HS-5 (cell line): ENCODE data around the gene CCDC69.
"Not testable (repeated sequence)": the region's sequence is repeated elsewhere in the genome, so short reads cannot be mapped to it uniquely, and the experiment has no call there.

Experiments used
- DNase-seq: peaks from one replicate; pipeline ENCODE4 v3.0.0-alpha.2; 2012; ENCODE audit warnings: low read depth

CCDC69 gene

GRCh38 chr5:151223447-151224264 lies at the start of gene CCDC69:
Gene CCDC69, minus strand, starts transcription at chr5:151224092. Its CDS starts 122 bp downstream, at chr5:151223970.
- no peak for DNase-seq

- DNase-seq, result no peak
Observed at GRCh38 chr5:151271336-151271735, 47.4 kb upstream of the CCDC69 start.

- no peak for DNase-seq
Observed at GRCh38 chr5:151270599-151270998, 46.7 kb upstream of the CCDC69 start.

- DNase-seq, result no peak
Observed at GRCh38 chr5:151267491-151268260, 43.8 kb upstream of the CCDC69 start.

GRCh38 chr5:151264113-151264512 lies 40.2 kb upstream of the CCDC69 start:
- DNase-seq, result peak; percentile 54

- DNase-seq, result no peak
Observed at GRCh38 chr5:151262532-151262931, 38.6 kb upstream of the CCDC69 start.

GRCh38 chr5:151259931-151260330 lies 36.0 kb upstream of the CCDC69 start:
- no peak for DNase-seq

GRCh38 chr5:151258816-151259215 lies 34.9 kb upstream of the CCDC69 start:
- DNase-seq, result no peak

GRCh38 chr5:151258201-151258611 lies 34.3 kb upstream of the CCDC69 start:
- DNase-seq, result no peak

- DNase-seq, result no peak
Observed at GRCh38 chr5:151257731-151258181, 33.9 kb upstream of the CCDC69 start.

GRCh38 chr5:151255621-151256286 lies 31.9 kb upstream of the CCDC69 start:
- no peak for DNase-seq

- DNase-seq, result not testable (repeated sequence)
Observed at GRCh38 chr5:151254990-151255389, 31.1 kb upstream of the CCDC69 start.

GRCh38 chr5:151254556-151254955 lies 30.7 kb upstream of the CCDC69 start:
- no peak for DNase-seq

GRCh38 chr5:151253605-151253950 lies 29.7 kb upstream of the CCDC69 start:
- DNase-seq, result no peak

GRCh38 chr5:151252762-151253604 lies 29.1 kb upstream of the CCDC69 start, which contains the start of gene GM2A:
Gene GM2A, plus strand, starts transcription at chr5:151253185. Its CDS starts 32 bp downstream, at chr5:151253217.
- DNase-seq, result peak; percentile 98

- no peak for DNase-seq
Observed at GRCh38 chr5:151251621-151252020, 27.7 kb upstream of the CCDC69 start.

GRCh38 chr5:151251001-151251551 lies 27.2 kb upstream of the CCDC69 start:
- no peak for DNase-seq

GRCh38 chr5:151250346-151251000 lies 26.6 kb upstream of the CCDC69 start:
- DNase-seq, result no peak

GRCh38 chr5:151249281-151249680 lies 25.4 kb upstream of the CCDC69 start:
- no peak for DNase-seq

- DNase-seq, result no peak
Observed at GRCh38 chr5:151248651-151249050, 24.8 kb upstream of the CCDC69 start.
